ENCODE measurements around the gene MTFMT.

DNA sequence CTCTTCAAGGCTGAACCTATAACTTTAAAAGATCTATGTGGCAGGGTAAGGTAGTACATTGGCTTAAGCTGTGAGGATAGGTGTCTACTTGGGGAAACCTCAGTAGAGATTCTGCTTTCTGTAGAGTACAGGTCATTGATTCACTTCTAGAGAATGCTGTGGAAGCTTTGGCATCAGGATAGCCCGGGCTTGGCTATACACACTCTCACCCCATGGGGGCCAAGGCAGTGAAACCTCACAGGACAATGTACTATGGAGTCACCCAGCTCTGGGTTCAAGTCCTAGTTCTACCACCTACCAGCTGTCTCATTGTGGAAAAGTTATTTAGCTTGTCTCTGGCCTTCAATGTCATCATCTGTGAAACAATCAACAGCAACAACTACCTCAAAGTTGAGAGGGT lies 9.0 kb downstream of the MTFMT start:
- TF ChIP-seq, protein P1, sequence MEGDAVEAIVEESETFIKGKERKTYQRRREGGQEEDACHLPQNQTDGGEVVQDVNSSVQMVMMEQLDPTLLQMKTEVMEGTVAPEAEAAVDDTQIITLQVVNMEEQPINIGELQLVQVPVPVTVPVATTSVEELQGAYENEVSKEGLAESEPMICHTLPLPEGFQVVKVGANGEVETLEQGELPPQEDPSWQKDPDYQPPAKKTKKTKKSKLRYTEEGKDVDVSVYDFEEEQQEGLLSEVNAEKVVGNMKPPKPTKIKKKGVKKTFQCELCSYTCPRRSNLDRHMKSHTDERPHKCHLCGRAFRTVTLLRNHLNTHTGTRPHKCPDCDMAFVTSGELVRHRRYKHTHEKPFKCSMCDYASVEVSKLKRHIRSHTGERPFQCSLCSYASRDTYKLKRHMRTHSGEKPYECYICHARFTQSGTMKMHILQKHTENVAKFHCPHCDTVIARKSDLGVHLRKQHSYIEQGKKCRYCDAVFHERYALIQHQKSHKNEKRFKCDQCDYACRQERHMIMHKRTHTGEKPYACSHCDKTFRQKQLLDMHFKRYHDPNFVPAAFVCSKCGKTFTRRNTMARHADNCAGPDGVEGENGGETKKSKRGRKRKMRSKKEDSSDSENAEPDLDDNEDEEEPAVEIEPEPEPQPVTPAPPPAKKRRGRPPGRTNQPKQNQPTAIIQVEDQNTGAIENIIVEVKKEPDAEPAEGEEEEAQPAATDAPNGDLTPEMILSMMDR (IDR thresholded peaks at IDR 0.05) = no peak
- TF ChIP-seq POLR2AphosphoS5 (IDR thresholded peaks at IDR 0.05) = no peak
- no peak for TF ChIP-seq POLR2A (IDR thresholded peaks at IDR 0.05)
